Left lung (tissue), 10 donors: ENCODE results near the gene RSAD1. TPM values are rescaled to one million over a fixed set of nuclear protein-coding genes. Genes with fewer than 3 reads are reported as not detected.

Source experiments
- ATAC-seq: fragments of 200-7000 bp; cut with Tn5 transposase; one replicate; pipeline ENCODE4 v1.9.1; 2020; ENCODE audit warnings: moderate library complexity
- DNase-seq, 4 donors: peaks; one replicate each; pipeline ENCODE4 v3.0.0-alpha.2; 2013 to 2020
- H3K27ac ChIP-seq, 2 donors: fragments of 200-600 bp; sonication (generic) in 1 of 2; one replicate each; pipeline versions ENCODE4 v1.5.0 to v1.8.0; 2020 to 2021
- H3K27me3 ChIP-seq, 2 donors: fragments of 200-600 bp; sonication (generic) in 1 of 2; one replicate each; pipeline versions ENCODE4 v1.5.0 to v1.8.0; 2020 to 2021
- H3K36me3 ChIP-seq, 2 donors: fragments of 200-600 bp; sonication (generic) in 1 of 2; one replicate each; pipeline versions ENCODE4 v1.5.0 to v1.8.0; 2020 to 2021
- H3K4me1 ChIP-seq, 2 donors: fragments of 200-600 bp; one replicate each; pipeline ENCODE4 v1.8.0; 2021
- H3K4me3 ChIP-seq, 2 donors: fragments of 200-600 bp; sonication (generic) in 1 of 2; one replicate each; pipeline versions ENCODE4 v1.5.0 to v1.8.0; 2020 to 2021; ENCODE audit warnings: mild to moderate bottlenecking in 1 of 2
- H3K9me3 ChIP-seq, 2 donors: fragments of 200-600 bp; sonication (generic) in 1 of 2; one replicate each; pipeline versions ENCODE4 v1.5.0 to v1.8.0; 2020 to 2021
- CTCF ChIP-seq, 2 donors: fragments of 200-600 bp; sonication (generic) in 1 of 2; IDR thresholded peaks; one replicate each; pipeline versions ENCODE4 v1.5.0 to v1.8.0; 2021; ENCODE audit warnings: antibody characterized with exemption in 2 of 2
- intact Hi-C, 2 donors: fragments of 100-400 bp; cut with DNase I; formaldehyde crosslinking; loops; one replicate each; pipeline versions ENCODE4 v1.11.2 to v1.14.2; 2022
- polyA plus RNA-seq, 6 donors: library from polyadenylated mRNA; unstranded; fragments of 120-200 nt; gene quantifications; one replicate each; pipeline ENCODE4 v1.2.1, GENCODE V29; 2013; ENCODE audit not compliant: insufficient read length in 6 of 6
- total RNA-seq, 2 donors: library from RNA; stranded (reverse); fragmentation: NEBNext Ultra II Directional; extraction: Animal tissue kit (Norgen Biotek cat#: 25700); gene quantifications; one replicate each; pipeline ENCODE4 v1.2.1, GENCODE V29; 2021
- donor health status: DM: no; HTN: yes; CAD: no.
- donor health status: DM: no; HTN: no; CAD: no.

RSAD1 gene
- total and polyA plus RNA-seq, 8 donors: 28.5 to 61.5 (median 47.2) TPM

- Histone ChIP-seq H3K36me3 (peaks cover 0 to 12% of the 10 kb centered on the region in 2 donors), H3K27ac (no peak overlapping the region), H3K27me3 (peaks cover 12 to 29% of the 10 kb centered on the region in 2 donors), H3K4me1 (peaks cover 0 to 14% of the 10 kb centered on the region in 2 donors), H3K9me3 (no peaks in the 10 kb centered on the region), H3K4me3 (no peak overlapping the region)
- DNase-seq (peak in 1 of 4 donors; percentile 16), ATAC-seq (no peak)
- no peak for TF ChIP-seq CTCF (IDR thresholded peaks at IDR 0.05)
- intact Hi-C loops: no loop called here
These were observed 13.0 kb upstream of the RSAD1 start for GRCh38 chr17:50465635-50466034.

GRCh38 chr17:50466371-50467113 lies 12.1 kb upstream of the RSAD1 start:
- Histone ChIP-seq H3K9me3 (no peaks in the 10 kb centered on the region), H3K4me1 (peaks cover 0 to 14% of the 10 kb centered on the region in 2 donors), H3K36me3 (peaks cover 0 to 18% of the 10 kb centered on the region in 2 donors), H3K27me3 (peaks cover 12 to 29% of the 10 kb centered on the region in 2 donors), H3K27ac (no peak overlapping the region), H3K4me3 (no peak overlapping the region)
- intact Hi-C loops: no loop called here
- TF ChIP-seq CTCF (IDR thresholded peaks at IDR 0.05): no peak
- DNase-seq (peak in 1 of 4 donors; percentile 50), ATAC-seq (no peak)

- DNase-seq: peak in 2 of 4 donors; percentile 15 to 24
- ATAC-seq: no peak
- Histone ChIP-seq H3K27ac (no peak overlapping the region), H3K9me3 (no peaks in the 10 kb centered on the region), H3K27me3 (peaks cover 12 to 29% of the 10 kb centered on the region in 2 donors), H3K36me3 (peaks cover 0 to 19% of the 10 kb centered on the region in 2 donors), H3K4me3 (no peak overlapping the region), H3K4me1 (peaks cover 0 to 14% of the 10 kb centered on the region in 2 donors)
- no peak for TF ChIP-seq CTCF (IDR thresholded peaks at IDR 0.05)
- intact Hi-C loops: no loop called here
These were observed 11.4 kb upstream of the RSAD1 start for GRCh38 chr17:50467114-50467854.

- Histone ChIP-seq H3K36me3 (peaks cover 0 to 17% of the 10 kb centered on the region in 2 donors), H3K4me1 (peaks cover 0 to 14% of the 10 kb centered on the region in 2 donors), H3K9me3 (no peaks in the 10 kb centered on the region), H3K4me3 (no peak overlapping the region), H3K27me3 (peaks cover 12 to 29% of the 10 kb centered on the region in 2 donors), H3K27ac (no peak overlapping the region)
- ATAC-seq: no peak
- peak in 2 of 4 donors; percentile 27 to 37 for DNase-seq
- intact Hi-C loops: no loop called here
- no peak for TF ChIP-seq CTCF (IDR thresholded peaks at IDR 0.05)
These were observed 10.8 kb upstream of the RSAD1 start for GRCh38 chr17:50467855-50468303.
